ENCODE results near the gene IZUMO1. TPM values are rescaled to one million over a fixed set of nuclear protein-coding genes. Genes with fewer than 3 reads are reported as not detected.

IZUMO1 gene
- polyA plus RNA-seq, 2 of the 4 experiments (the other 2 are of a cell fraction): not detected

GRCh38 chr19:48702701-48703100 lies 44.0 kb downstream of the IZUMO1 start (continued):
- no peak for TF ChIP-seq JUN (IDR thresholded peaks at IDR 0.05)
- TF ChIP-seq RARB (CRISPR knock-in tag; IDR thresholded peaks at IDR 0.05): no peak

GRCh38 chr19:48698046-48698445 lies 48.7 kb downstream of the IZUMO1 start:
- Histone ChIP-seq H3K4me2 (no peak overlapping the region), H3K4me3 (no peak overlapping the region), H3K4me1 (peaks cover 3% of the 10 kb centered on the region; the same call in 2 of the 3 replicates), H3K9me3 (no peaks in the 10 kb centered on the region), H3K27ac (0 out of 6 replicates have a peak overlapping the region, but pooled peaks of 1 of the 2 experiments have one; percentile 2)
- 70% methylated on average over 4 of the region's 4 CpGs for WGBS (ENCODE audit: missing lambda C conversion rate)
- CTCF ChIA-PET: interaction anchor here (0.6 to 3.5 kb wide), 4 partner anchors 20 to 291 kb away, joined by 3 to 33 read pairs (median 3); no protein-coding TSS in a partner anchor
- POLR2A ChIA-PET: no interaction called here
- ATAC-seq: no peak; a peak in 1 of 6 replicates
- no peak for FAIRE-seq
- no peak for DNase-seq (ENCODE audit: low read depth in 1 of 2, low spot score in 1 of 2)
- TF ChIP-seq HDAC2 (IDR thresholded peaks at IDR 0.05) (no peak), CHD2 (IDR thresholded peaks at IDR 0.05; ENCODE audit: low read length, partially characterized antibody) (no peak), JUNB (IDR thresholded peaks at IDR 0.05) (no peak), E2F6 (IDR thresholded peaks at IDR 0.05; ENCODE audit: borderline replicate concordance, low read depth) (no peak), MYC (IDR thresholded peaks at IDR 0.05; ENCODE audit: borderline replicate concordance, low read length) (no peak), BCL3 (IDR thresholded peaks at IDR 0.05) (no peak), JUN (IDR thresholded peaks at IDR 0.05) (no peak), MAZ (IDR thresholded peaks at IDR 0.05; ENCODE audit: borderline replicate concordance, low read depth, low read length) (no peak), CBX2 (IDR thresholded peaks at IDR 0.05; ENCODE audit: borderline replicate concordance, low read depth) (no peak)

GRCh38 chr19:48696353-48697010 lies 50.2 kb downstream of the IZUMO1 start:
- ChIA-PET POLR2A (interaction anchor here (0.7 kb wide), 1 partner anchor 17 kb away, joined by 3 read pairs; no protein-coding TSS in a partner anchor), CTCF (interaction anchor here (0.7 to 14.0 kb wide), 14 partner anchors 9 to 146 kb away, joined by 3 to 151 read pairs (median 4); partner anchors contain the start of gene CA11)
- peaks cover 3% of the 10 kb centered on the region; the same call in 2 of the 3 replicates for H3K4me1 ChIP-seq
- no peak overlapping the region for H3K27ac ChIP-seq
- TF ChIP-seq CBX2 (IDR thresholded peaks at IDR 0.05; ENCODE audit: borderline replicate concordance, low read depth): no peak
- TF ChIP-seq SMC3 (IDR thresholded peaks at IDR 0.05): no peak
- no peak for TF ChIP-seq MAFK (IDR thresholded peaks at IDR 0.05; ENCODE audit: partially characterized antibody)
- no peak for TF ChIP-seq PHF8 (IDR thresholded peaks at IDR 0.05; ENCODE audit: borderline replicate concordance, low read depth)
- no peak for TF ChIP-seq JUN (IDR thresholded peaks at IDR 0.05)
- no peak for TF ChIP-seq ZNF302 (CRISPR knock-in tag; IDR thresholded peaks at IDR 0.05)
- TF ChIP-seq NFE2L2 (conservative IDR thresholded peaks at IDR 0.05; ENCODE audit: low read length): no peak
- no peak for TF ChIP-seq ATOH8 (CRISPR knock-in tag; IDR thresholded peaks at IDR 0.05; ENCODE audit: low read depth)
- no peak for TF ChIP-seq HOXB13 (CRISPR knock-in tag; IDR thresholded peaks at IDR 0.05; ENCODE audit: low read depth)
- no peak for TF ChIP-seq HMGXB4 (CRISPR knock-in tag; IDR thresholded peaks at IDR 0.05; ENCODE audit: borderline replicate concordance)
- no peak for TF ChIP-seq FOSL2 (IDR thresholded peaks at IDR 0.05)
- TF ChIP-seq FOSL2 (CRISPR knock-in tag; IDR thresholded peaks at IDR 0.05): no peak
- TF ChIP-seq MAX (IDR thresholded peaks at IDR 0.05): no peak
- TF ChIP-seq RNF2 (IDR thresholded peaks at IDR 0.05; ENCODE audit: borderline replicate concordance, low read depth): no peak
- H3K4me2 ChIP-seq: no peak overlapping the region
- ATAC-seq (no peak), DNase-seq (ENCODE audit: low read depth in 1 of 2, low spot score in 1 of 2) (no peak), FAIRE-seq (no peak)
- 84% methylated on average over 33 of the region's 34 CpGs for WGBS (ENCODE audit: missing lambda C conversion rate)
- no peak overlapping the region for H3K4me3 ChIP-seq
- no peaks in the 10 kb centered on the region for H3K9me3 ChIP-seq
